GM23338 (cell line): ENCODE measurements around the gene ACSL4. TPM values are rescaled to one million over a fixed set of nuclear protein-coding genes. Genes with fewer than 3 reads are reported as not detected.

Source experiments
- ATAC-seq: fragments of 200-7000 bp; cut with Tn5 transposase; 3 replicates; pipeline ENCODE4 v1.9.1; 2020
- DNase-seq: peaks from one replicate; pipeline ENCODE4 v3.0.0-alpha.2; 2015; ENCODE audit warnings: low spot score
- H2AFZ ChIP-seq: fragments of 200-600 bp; sonication (generic); 2 replicates; pipeline ENCODE4 v1.8.0; 2016; ENCODE audit warnings: antibody characterized with exemption, mild to moderate bottlenecking, moderate library complexity
- H3F3A ChIP-seq: fragments of 200-600 bp; sonication (generic); replicated peaks from 2 replicates; pipeline ENCODE4 v1.8.0; 2017; ENCODE audit warnings: antibody characterized with exemption, mixed run types, low read depth
- H3K27ac ChIP-seq: fragments of 200-600 bp; sonication (generic); 2 replicates; pipeline ENCODE4 v1.6.1; 2016; ENCODE audit warnings: low read depth
- H3K27me3 ChIP-seq: fragments of 200-600 bp; sonication (generic); 2 replicates; pipeline ENCODE4 v1.8.0; 2016; ENCODE audit warnings: mild to moderate bottlenecking, mixed run types, moderate library complexity; ENCODE audit not compliant: insufficient read depth
- H3K36me3 ChIP-seq: fragments of 200-600 bp; sonication (generic); 2 replicates; pipeline ENCODE4 v1.8.0; 2016; ENCODE audit warnings: mild to moderate bottlenecking; ENCODE audit not compliant: insufficient read depth
- H3K4me1 ChIP-seq: fragments of 200-600 bp; sonication (generic); 2 replicates; pipeline ENCODE4 v1.8.0; 2016; ENCODE audit warnings: mild to moderate bottlenecking, moderate library complexity; ENCODE audit not compliant: insufficient read depth
- H3K4me2 ChIP-seq: fragments of 200-600 bp; sonication (generic); 2 replicates; pipeline ENCODE4 v1.7.1; 2017; ENCODE audit warnings: mixed run types
- H3K4me3 ChIP-seq: fragments of 200-600 bp; sonication (generic); 2 replicates; pipeline ENCODE4 v1.6.1; 2016; ENCODE audit warnings: mixed run types
- H3K79me2 ChIP-seq: fragments of 200-600 bp; sonication (generic); replicated peaks from 2 replicates; pipeline ENCODE4 v1.8.0; 2017; ENCODE audit warnings: mild to moderate bottlenecking; ENCODE audit not compliant: insufficient read depth
- H3K9me2 ChIP-seq: fragments of 200-600 bp; sonication (generic); 2 replicates; pipeline ENCODE4 v1.8.0; 2017; ENCODE audit not compliant: insufficient read depth
- H4K20me1 ChIP-seq: fragments of 200-600 bp; sonication (generic); replicated peaks from 2 replicates; pipeline ENCODE4 v1.8.0; 2017; ENCODE audit warnings: mild to moderate bottlenecking; ENCODE audit not compliant: insufficient read depth
- H3K27ac Mint-ChIP-seq: 2 replicates; pipeline ENCODE4 v1.8.0; 2020; ENCODE audit warnings: inconsistent platforms, mild to moderate bottlenecking, moderate library complexity, mixed read lengths
- H3K27me3 Mint-ChIP-seq: 3 replicates; pipeline ENCODE4 v1.8.0; 2022; ENCODE audit warnings: low read depth, mild to moderate bottlenecking, moderate library complexity, mixed read lengths, inconsistent platforms; ENCODE audit not compliant: insufficient read depth, poor library complexity
- H3K36me3 Mint-ChIP-seq: 3 replicates; pipeline ENCODE4 v1.8.0; 2021; ENCODE audit warnings: low read depth, mild to moderate bottlenecking, inconsistent platforms, moderate library complexity, mixed read lengths
- H3K4me1 Mint-ChIP-seq: 3 replicates; pipeline ENCODE4 v1.8.0; 2020; ENCODE audit warnings: mild to moderate bottlenecking, inconsistent platforms, mixed read lengths
- H3K4me3 Mint-ChIP-seq: 3 replicates; pipeline ENCODE4 v1.8.0; 2021; ENCODE audit warnings: moderate library complexity, mild to moderate bottlenecking, inconsistent platforms, mixed read lengths
- H3K9me3 Mint-ChIP-seq: 3 replicates; pipeline ENCODE4 v1.8.0; 2020; ENCODE audit warnings: moderate library complexity, mild to moderate bottlenecking, inconsistent platforms, mixed read lengths
- CTCF ChIP-seq, 2 experiments: fragments of 200-600 bp in 1 of 2; sonication (generic) in 1 of 2; conservative IDR thresholded peaks; 2 replicates each; pipeline versions ENCODE4 v1.5.1 to v1.6.1; 2016 to 2017; ENCODE audit warnings: antibody characterized with exemption in 2 of 2, low read depth in 2 of 2, mild to moderate bottlenecking in 2 of 2, moderate library complexity in 1 of 2
- EZH2phosphoT487 ChIP-seq: fragments of 200-600 bp; sonication (generic); IDR thresholded peaks from one replicate; pipeline ENCODE4 v1.8.1; 2018; ENCODE audit warnings: antibody characterized with exemption; ENCODE audit not compliant: unreplicated experiment
- ZNF114 ChIP-seq: fragments of 250-450 bp; sonication (Bioruptor Pico); IDR thresholded peaks from 2 replicates; pipeline ENCODE4 v1.5.0; 2020; ENCODE audit warnings: mild to moderate bottlenecking, moderate library complexity
- ZNF331 ChIP-seq: fragments of 250-450 bp; sonication (Bioruptor Pico); IDR thresholded peaks from 2 replicates; pipeline ENCODE4 v1.5.0; 2020; ENCODE audit warnings: low read depth, mild to moderate bottlenecking, moderate library complexity
- polyA plus RNA-seq: library from polyadenylated mRNA; unstranded; fragments of >200 nt; fragmentation: Nextera tagmentation; extraction: Ambion mirVana; gene quantifications from 2 replicates; pipeline ENCODE4 v1.2.1, GENCODE V29; 2016
- total RNA-seq: library from RNA; depleted of rRNA; stranded (reverse); fragments of >200 nt; shearing (Covaris generic); gene quantifications from 2 replicates; pipeline ENCODE4 v1.2.3, GENCODE V29; 2014
- TF ChIP-seq, protein P1 (sequence below): fragments of 250-450 bp; sonication (Bioruptor Pico); IDR thresholded peaks from 2 replicates; pipeline ENCODE4 v1.5.0; 2020; ENCODE audit warnings: mild to moderate bottlenecking, moderate library complexity

Gene ACSL4
- total and polyA plus RNA-seq, 2 experiments from 2014 or later = 17.8 to 76.3 TPM

DNA sequence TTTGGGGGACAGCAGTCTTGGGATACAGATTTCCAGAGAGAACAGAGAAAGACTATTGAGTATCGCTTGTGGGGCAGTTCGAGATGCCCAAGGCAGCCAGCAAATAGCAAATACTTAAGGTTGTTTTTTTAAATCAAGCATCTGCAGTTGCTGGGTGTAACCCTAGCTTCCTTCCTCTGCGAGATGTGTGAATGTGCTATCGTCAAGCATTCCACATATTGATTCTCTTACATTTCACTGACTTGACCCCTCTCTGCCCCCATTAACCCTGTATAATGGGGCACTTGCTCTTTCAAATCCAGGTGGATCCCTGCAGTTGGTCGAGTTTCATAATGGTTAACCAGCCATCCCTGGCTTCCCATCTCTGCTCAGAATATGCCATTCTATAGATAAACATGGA is 131.6 kb downstream of the ACSL4 start:
- H3K4me1 ChIP-seq = 0 out of 2 replicates have a peak, but pooled peaks cover 2% of the 10 kb centered on the region
- H3K9me2 ChIP-seq = no peaks in the 10 kb centered on the region
- no peaks in the 10 kb centered on the region for H3K27me3 ChIP-seq
- DNase-seq (no peak), ATAC-seq (no peak)
- no peaks in the 10 kb centered on the region for H4K20me1 ChIP-seq
- Mint-ChIP-seq H3K4me3 (no peak overlapping the region), H3K27ac (no peak overlapping the region), H3K36me3 (no peaks in the 10 kb centered on the region), H3K27me3 (peaks cover 2% of the 10 kb centered on the region), H3K9me3 (no peaks in the 10 kb centered on the region; the same call in 2 of the 3 replicates), H3K4me1 (peaks cover 18% of the 10 kb centered on the region)
- H3K27ac ChIP-seq = no peak overlapping the region
- TF ChIP-seq EZH2phosphoT487 (no peak), CTCF (conservative IDR thresholded peaks at IDR 0.05; ENCODE audit: low read depth in 2 of 2) (no peak), ZNF114 (CRISPR knock-in tag) (no peak), ZNF331 (CRISPR knock-in tag) (no peak)
- TF ChIP-seq, protein P1, sequence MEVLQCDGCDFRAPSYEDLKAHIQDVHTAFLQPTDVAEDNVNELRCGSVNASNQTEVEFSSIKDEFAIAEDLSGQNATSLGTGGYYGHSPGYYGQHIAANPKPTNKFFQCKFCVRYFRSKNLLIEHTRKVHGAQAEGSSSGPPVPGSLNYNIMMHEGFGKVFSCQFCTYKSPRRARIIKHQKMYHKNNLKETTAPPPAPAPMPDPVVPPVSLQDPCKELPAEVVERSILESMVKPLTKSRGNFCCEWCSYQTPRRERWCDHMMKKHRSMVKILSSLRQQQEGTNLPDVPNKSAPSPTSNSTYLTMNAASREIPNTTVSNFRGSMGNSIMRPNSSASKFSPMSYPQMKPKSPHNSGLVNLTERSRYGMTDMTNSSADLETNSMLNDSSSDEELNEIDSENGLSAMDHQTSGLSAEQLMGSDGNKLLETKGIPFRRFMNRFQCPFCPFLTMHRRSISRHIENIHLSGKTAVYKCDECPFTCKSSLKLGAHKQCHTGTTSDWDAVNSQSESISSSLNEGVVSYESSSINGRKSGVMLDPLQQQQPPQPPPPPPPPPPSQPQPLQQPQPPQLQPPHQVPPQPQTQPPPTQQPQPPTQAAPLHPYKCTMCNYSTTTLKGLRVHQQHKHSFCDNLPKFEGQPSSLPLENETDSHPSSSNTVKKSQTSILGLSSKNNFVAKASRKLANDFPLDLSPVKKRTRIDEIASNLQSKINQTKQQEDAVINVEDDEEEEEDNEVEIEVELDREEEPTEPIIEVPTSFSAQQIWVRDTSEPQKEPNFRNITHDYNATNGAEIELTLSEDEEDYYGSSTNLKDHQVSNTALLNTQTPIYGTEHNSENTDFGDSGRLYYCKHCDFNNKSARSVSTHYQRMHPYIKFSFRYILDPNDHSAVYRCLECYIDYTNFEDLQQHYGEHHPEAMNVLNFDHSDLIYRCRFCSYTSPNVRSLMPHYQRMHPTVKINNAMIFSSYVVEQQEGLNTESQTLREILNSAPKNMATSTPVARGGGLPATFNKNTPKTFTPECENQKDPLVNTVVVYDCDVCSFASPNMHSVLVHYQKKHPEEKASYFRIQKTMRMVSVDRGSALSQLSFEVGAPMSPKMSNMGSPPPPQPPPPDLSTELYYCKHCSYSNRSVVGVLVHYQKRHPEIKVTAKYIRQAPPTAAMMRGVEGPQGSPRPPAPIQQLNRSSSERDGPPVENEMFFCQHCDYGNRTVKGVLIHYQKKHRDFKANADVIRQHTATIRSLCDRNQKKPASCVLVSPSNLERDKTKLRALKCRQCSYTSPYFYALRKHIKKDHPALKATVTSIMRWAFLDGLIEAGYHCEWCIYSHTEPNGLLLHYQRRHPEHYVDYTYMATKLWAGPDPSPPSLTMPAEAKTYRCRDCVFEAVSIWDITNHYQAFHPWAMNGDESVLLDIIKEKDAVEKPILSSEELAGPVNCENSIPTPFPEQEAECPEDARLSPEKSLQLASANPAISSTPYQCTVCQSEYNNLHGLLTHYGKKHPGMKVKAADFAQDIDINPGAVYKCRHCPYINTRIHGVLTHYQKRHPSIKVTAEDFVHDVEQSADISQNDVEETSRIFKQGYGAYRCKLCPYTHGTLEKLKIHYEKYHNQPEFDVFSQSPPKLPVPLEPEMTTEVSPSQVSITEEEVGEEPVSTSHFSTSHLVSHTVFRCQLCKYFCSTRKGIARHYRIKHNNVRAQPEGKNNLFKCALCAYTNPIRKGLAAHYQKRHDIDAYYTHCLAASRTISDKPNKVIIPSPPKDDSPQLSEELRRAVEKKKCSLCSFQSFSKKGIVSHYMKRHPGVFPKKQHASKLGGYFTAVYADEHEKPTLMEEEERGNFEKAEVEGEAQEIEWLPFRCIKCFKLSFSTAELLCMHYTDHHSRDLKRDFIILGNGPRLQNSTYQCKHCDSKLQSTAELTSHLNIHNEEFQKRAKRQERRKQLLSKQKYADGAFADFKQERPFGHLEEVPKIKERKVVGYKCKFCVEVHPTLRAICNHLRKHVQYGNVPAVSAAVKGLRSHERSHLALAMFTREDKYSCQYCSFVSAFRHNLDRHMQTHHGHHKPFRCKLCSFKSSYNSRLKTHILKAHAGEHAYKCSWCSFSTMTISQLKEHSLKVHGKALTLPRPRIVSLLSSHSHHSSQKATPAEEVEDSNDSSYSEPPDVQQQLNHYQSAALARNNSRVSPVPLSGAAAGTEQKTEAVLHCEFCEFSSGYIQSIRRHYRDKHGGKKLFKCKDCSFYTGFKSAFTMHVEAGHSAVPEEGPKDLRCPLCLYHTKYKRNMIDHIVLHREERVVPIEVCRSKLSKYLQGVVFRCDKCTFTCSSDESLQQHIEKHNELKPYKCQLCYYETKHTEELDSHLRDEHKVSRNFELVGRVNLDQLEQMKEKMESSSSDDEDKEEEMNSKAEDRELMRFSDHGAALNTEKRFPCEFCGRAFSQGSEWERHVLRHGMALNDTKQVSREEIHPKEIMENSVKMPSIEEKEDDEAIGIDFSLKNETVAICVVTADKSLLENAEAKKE (CRISPR knock-in tag) = no peak
- no peak overlapping the region for H3K4me3 ChIP-seq
- no peak overlapping the region for H2AFZ ChIP-seq
- no peak overlapping the region for H3K4me2 ChIP-seq
- no peaks in the 10 kb centered on the region for H3F3A ChIP-seq
- H3K36me3 ChIP-seq = no peaks in the 10 kb centered on the region
- no peaks in the 10 kb centered on the region for H3K79me2 ChIP-seq
